ENCODE data around the gene VASP. TPM values are rescaled to one million over a fixed set of nuclear protein-coding genes. Genes with fewer than 3 reads are reported as not detected.

The VASP gene
- total RNA-seq, 1 donor from 2014 or later = 103 TPM

DNA sequence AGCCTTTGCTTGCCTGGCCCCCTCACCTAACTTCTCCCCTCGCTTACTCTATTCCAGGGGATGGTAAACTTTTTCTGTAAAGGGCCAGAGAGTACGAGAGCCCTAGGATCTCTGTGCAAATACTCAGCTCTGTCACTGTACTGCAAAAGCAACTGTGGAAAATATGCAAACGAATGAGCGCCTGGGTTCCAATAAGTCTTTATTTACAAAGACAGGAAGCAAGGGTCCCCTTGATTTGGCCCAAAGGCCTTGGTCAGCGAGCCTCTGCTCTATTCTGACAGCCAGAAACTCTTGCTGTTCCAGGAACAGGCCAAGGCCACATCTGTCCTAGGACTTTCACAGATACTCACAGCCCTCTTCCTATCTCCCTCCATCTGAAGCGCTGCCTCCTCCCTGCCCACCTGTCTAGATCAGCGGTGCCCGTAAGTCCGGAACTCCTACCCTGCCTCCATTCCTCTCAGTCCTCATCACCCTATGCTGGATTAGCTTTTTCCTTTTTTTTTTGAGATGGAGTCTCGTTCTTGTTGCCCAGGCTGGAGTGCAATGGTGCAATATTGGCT is 40.0 kb downstream of the VASP start:
- Histone ChIP-seq H3K27ac (no peak overlapping the region), H3K27me3 (no peaks in the 10 kb centered on the region), H3K4me3 (no peak overlapping the region), H3K4me1 (peaks cover 18% of the 10 kb centered on the region), H3K9me3 (no peaks in the 10 kb centered on the region), H3K36me3 (no peaks in the 10 kb centered on the region)
- intact Hi-C loops (cut with DNase I) = no loop called here
- TF ChIP-seq POLR2A (IDR thresholded peaks at IDR 0.05) (no peak), POLR2AphosphoS5 (IDR thresholded peaks at IDR 0.05; ENCODE audit: insufficient read depth in 1 of 2, low read depth in 1 of 2) (no peak)
- TF ChIP-seq, protein P1, sequence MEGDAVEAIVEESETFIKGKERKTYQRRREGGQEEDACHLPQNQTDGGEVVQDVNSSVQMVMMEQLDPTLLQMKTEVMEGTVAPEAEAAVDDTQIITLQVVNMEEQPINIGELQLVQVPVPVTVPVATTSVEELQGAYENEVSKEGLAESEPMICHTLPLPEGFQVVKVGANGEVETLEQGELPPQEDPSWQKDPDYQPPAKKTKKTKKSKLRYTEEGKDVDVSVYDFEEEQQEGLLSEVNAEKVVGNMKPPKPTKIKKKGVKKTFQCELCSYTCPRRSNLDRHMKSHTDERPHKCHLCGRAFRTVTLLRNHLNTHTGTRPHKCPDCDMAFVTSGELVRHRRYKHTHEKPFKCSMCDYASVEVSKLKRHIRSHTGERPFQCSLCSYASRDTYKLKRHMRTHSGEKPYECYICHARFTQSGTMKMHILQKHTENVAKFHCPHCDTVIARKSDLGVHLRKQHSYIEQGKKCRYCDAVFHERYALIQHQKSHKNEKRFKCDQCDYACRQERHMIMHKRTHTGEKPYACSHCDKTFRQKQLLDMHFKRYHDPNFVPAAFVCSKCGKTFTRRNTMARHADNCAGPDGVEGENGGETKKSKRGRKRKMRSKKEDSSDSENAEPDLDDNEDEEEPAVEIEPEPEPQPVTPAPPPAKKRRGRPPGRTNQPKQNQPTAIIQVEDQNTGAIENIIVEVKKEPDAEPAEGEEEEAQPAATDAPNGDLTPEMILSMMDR (IDR thresholded peaks at IDR 0.05) = no peak
- no peak for DNase-seq (ENCODE audit: extremely low spot score in 2 of 2)

DNA sequence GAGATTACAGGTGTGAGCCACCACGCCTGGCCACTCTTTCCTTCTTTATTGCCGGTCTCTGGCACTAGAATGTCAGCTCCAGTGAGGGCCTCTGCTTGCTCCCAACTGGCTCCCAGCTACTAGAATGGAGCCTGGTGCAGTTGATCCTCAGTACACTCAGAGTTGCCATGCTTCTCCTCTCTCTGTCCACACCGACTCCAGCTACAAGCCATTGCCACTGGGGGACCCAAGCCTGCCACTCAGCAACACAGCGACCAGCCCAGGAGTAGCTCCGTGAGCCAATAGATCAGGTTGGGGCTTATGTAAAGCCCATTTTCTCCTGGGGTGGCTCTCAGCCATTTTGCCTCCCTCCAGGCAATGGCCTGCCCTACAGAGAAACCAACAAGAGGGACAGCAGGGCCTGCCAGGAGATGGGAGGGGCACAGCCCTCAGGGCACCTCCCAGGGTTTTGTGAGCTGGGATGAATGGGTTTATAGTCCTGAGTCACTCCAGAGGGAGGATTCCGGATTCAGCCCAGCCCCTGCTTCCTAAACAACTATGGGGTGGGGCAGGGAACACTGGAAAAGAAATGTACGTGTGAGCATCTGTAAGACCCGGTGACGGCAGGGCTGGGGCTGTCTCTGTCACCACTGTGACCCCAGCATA is 40.8 kb downstream of the VASP start:
- H3K27me3 ChIP-seq = no peaks in the 10 kb centered on the region
- intact Hi-C loops (cut with DNase I) = no loop called here
- no peaks in the 10 kb centered on the region for H3K9me3 ChIP-seq
- H3K4me3 ChIP-seq = no peak overlapping the region
- H3K27ac ChIP-seq = peak overlapping the region; percentile 7
- H3K4me1 ChIP-seq = peaks cover 18% of the 10 kb centered on the region
- H3K36me3 ChIP-seq = peaks cover 0 to 3% of the 10 kb centered on the region in 2 donors
- no peak for DNase-seq (ENCODE audit: extremely low spot score in 2 of 2)
- TF ChIP-seq, protein P1 (IDR thresholded peaks at IDR 0.05) = no peak
- TF ChIP-seq POLR2AphosphoS5 (IDR thresholded peaks at IDR 0.05; ENCODE audit: insufficient read depth in 1 of 2, low read depth in 1 of 2) = peak; percentile 43 to 75

DNA sequence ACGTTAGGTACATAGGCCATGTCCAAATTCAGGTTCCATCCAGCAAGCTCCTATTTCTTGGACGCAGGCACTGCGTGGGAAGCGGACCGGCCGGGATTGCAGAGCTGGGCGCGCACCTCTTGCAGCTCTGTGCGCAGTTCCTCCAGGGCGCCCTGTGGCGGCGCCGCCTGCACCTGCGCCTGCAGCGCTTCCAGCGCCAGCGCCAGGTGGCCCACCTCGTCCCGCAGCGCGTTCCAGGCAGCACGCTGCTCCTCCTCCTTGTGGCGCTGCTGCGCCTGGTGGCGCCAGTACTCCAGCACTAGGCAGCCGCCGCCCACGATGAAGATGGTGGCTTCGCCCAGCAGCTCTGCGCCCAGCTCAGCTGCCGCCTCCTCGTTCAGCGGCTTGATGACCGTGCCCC is 46.2 kb downstream of the VASP start:
- DNase-seq (ENCODE audit: extremely low spot score in 2 of 2) = no peak

DNA sequence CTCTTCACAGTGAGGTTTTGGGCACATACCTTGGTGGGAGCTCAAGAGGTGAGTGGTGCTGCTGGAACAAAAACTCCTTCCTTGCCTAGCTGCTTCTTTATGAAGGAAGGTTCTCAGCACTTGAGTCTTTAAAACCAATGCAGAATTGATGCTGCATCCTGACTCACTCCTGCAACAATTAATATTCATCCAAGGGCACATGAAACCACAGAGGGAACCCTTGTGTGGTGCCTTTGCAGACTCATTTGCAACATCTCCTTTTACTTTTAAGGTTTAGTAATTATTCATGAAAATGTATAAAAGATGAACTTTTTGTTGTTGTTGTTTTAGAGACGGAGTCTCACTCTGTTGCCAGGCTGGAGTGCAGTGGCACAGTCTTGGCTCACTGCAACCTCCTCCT is 47.2 kb downstream of the VASP start:
- DNase-seq (ENCODE audit: extremely low spot score in 2 of 2) = no peak
- TF ChIP-seq, protein P1 (IDR thresholded peaks at IDR 0.05) = no peak
- TF ChIP-seq POLR2AphosphoS5 (IDR thresholded peaks at IDR 0.05; ENCODE audit: insufficient read depth in 1 of 2, low read depth in 1 of 2) (no peak), POLR2A (IDR thresholded peaks at IDR 0.05) (no peak)
- intact Hi-C loops (cut with DNase I) = no loop called here
- H3K27me3 ChIP-seq = no peaks in the 10 kb centered on the region
- no peak overlapping the region for H3K4me3 ChIP-seq
- no peaks in the 10 kb centered on the region for H3K4me1 ChIP-seq
- no peak overlapping the region for H3K27ac ChIP-seq
- H3K36me3 ChIP-seq = peaks cover 0 to 5% of the 10 kb centered on the region in 2 donors
- H3K9me3 ChIP-seq = no peaks in the 10 kb centered on the region

More for the DNA sequence above, 46.2 kb downstream of the VASP start:
- H3K27ac ChIP-seq = no peak overlapping the region
- H3K4me3 ChIP-seq = no peak overlapping the region
- TF ChIP-seq POLR2AphosphoS5 (IDR thresholded peaks at IDR 0.05; ENCODE audit: insufficient read depth in 1 of 2, low read depth in 1 of 2) = no peak
- TF ChIP-seq, protein P1 (IDR thresholded peaks at IDR 0.05) = no peak
- TF ChIP-seq POLR2A (IDR thresholded peaks at IDR 0.05) = no peak
- H3K4me1 ChIP-seq = peaks cover 8% of the 10 kb centered on the region
- H3K36me3 ChIP-seq = peaks cover 0 to 5% of the 10 kb centered on the region in 2 donors
- intact Hi-C loops (cut with DNase I) = no loop called here
- H3K9me3 ChIP-seq = no peaks in the 10 kb centered on the region
- no peaks in the 10 kb centered on the region for H3K27me3 ChIP-seq

DNA sequence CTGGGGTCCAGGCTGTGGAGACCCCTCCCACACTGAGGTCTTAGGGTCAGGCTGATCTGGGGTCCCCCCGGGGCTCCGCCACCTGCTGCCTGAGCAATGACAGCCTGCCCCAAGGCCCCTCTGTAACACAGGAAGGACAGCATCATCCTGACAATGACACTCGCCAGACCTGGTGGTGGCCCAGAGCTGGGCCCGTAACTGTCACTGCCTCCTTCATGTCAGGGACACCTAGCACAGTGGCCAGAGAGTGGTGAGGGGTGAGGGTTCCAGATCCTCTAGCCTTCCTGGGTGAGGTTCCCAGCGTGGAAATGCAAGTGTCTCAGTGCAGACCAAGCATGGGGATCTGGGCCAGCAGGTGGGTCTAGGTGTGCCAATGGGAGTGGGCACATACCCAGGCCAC is 49.6 kb downstream of the VASP start:
- Histone ChIP-seq H3K9me3 (no peaks in the 10 kb centered on the region), H3K27ac (no peak overlapping the region), H3K4me3 (no peak overlapping the region), H3K27me3 (no peaks in the 10 kb centered on the region), H3K36me3 (peaks cover 0 to 5% of the 10 kb centered on the region in 2 donors), H3K4me1 (no peaks in the 10 kb centered on the region)
- intact Hi-C loops (cut with DNase I) = no loop called here
- TF ChIP-seq POLR2A (IDR thresholded peaks at IDR 0.05) (no peak), POLR2AphosphoS5 (IDR thresholded peaks at IDR 0.05; ENCODE audit: insufficient read depth in 1 of 2, low read depth in 1 of 2) (no peak)
- TF ChIP-seq, protein P1 (IDR thresholded peaks at IDR 0.05) = no peak
- no peak for DNase-seq (ENCODE audit: extremely low spot score in 2 of 2)

Data from vagina (tissue), 2 donors.